Activated CD8-positive, alpha-beta memory T cell treated with anti-CD3 and anti-CD28 coated beads for 4 hours (primary cell): Measurements from ENCODE around the gene AFF3.

Source experiments
- DNase-seq, 2 donors: peaks; one replicate each; pipeline ENCODE4 v3.0.0-alpha.2; 2020; ENCODE audit warnings: low read depth in 2 of 2

Gene AFF3

DNA sequence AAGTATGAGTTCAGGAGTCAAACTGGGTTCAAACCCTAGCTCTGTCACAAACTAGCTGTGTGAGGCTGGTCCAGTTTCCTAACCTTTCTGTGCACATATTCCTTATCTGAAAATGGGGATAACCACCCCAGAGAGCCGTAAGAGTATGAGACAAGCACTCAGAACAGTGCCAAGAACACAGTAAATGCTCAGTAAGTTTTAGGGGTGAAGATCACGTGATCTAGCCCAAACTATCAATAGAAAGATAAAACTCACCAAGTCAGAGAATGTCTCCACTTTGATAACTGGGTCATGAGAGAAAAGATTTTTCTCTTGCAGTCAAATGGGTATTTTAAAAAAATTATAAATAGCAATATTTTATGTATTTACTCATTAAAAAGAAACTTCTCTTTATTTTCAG, 433.2 kb downstream of the AFF3 start:
- no peak for DNase-seq

DNA sequence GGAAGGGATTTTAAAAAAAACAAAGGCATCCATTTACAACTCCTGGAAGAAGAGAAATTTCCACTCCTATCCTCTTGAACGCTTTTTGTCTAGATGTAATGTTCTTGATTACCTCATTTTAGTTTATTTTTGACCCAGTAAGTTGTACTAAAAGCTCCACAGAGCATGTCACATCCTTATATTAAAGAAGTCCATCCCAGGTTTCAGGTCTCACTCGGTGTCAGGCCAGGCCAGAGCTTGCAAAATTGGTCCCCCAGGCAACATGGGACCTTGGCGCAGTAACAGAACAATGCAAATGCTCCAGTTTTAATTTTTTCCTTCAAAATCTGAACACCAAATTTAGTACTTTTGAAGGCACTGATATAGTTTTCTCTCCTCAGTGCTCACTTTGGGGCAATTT, 434.2 kb downstream of the AFF3 start:
- DNase-seq, result no peak

DNA sequence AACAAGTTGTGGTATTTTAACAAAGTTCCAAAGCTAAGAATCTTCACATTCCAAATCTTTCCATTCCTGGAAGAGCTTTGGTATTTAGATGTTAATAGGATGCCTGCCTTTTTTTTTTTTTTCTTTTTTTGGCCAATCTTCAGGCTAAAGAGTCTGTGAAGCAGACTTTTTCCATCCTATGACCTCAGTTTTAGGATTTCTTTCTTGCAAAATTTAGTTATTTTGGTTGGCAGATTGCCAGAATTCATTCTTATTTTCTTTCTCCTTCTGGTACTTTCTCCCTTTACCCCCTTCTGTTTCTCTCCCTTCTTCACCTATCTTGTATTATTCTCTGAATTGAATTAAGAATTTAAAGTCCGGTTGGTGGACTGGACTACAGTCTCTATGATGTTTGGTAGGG, 434.8 kb downstream of the AFF3 start:
- DNase-seq, result no peak

DNA sequence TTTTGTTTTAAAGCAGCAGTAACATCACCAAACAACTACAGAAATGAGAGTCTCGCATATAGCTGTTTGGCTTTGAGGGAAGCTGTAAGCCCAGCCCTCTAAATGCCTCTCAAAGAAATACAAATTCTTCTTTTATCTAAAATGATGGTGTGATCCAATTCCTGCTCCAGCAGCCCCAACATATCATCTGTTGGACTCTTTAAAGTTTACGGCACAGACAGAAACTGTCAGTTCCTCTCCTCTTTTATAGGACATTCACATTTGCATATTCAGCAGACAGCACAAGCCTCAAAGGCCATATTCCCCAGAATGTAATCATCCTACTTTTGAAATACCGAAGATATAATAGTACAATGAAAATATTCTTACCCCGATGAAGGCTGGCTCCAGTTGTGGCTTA, 435.7 kb downstream of the AFF3 start:
- no peak for DNase-seq

DNA sequence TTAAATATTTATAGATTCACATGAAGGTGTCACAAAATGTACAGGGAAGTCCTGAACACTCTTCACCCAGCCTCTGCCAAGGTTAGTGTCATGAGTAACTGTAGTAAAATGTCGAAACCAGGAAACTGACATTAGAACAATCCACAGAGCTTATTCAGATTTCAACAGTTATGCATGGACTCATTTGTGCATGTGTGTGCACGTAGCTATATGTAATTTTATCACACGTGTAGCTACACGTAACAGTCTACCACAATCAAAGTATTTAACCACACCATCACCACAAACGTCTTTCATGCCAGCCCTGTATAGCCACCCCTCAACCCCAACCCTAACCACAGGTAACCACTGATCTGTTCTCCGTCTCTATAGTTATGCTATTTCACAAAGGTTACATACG, 440.9 kb downstream of the AFF3 start:
- no peak for DNase-seq

DNA sequence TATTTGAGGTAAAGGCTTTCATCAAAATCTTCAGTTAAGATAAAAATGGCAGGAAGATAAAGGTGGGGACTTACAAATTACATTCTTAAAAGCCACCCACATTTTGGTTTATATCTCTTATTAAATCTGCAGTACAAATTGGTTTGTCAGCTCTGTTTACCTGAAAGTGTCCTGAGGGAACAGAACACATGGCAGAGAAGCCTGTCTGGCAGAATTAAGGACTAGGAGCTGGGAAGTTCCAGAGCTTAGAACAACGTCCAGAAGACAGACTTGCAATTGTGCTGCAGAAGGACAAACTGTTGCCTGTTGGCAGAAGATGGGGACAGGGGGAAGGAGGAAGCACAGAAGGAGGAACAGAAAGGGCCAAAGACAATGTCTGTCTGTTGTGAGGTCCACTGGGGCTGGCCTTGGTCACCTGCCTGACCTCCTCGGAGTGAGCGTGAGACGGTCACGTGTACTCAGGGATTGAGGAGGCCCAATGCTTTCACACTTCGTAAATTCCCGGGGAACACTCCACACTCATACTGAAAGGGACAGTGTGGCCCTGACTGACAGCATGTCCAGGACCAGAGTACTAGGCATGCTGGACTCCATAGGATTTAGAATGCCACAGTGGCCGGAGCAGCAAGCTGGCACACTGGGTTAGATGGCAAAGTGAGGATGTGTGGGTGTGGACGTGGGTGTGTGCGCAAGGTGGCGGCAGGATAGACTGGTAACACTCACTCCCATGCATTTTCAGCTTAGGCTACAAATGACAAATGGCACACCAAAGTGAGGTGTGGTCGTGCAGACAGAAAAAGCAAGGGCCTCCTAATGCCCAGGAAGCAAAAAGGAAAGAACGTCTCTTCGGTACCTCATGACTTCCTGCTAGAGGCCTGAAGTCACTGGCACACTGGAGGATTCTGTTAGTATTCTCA, 441.6 kb downstream of the AFF3 start:
- DNase-seq, result no peak

DNA sequence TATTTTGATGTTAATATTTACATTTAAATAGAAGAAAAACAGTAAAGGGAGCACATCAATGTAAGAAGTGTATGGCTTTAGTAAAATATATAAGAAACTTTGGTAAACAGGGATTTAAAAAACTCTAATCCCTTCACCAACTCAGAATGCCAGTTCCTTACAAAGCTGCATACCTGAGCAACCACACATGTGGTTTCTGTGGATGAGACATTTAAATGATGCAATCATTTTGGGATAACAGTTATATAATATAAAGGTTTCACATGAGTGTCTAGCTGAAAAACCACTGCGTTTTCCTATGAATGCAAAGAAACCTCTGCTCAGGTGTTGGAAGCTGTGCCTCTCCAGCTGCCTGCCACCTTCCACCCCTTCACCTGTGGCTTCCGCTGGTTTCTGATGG, 443.5 kb downstream of the AFF3 start:
- DNase-seq, result no peak

DNA sequence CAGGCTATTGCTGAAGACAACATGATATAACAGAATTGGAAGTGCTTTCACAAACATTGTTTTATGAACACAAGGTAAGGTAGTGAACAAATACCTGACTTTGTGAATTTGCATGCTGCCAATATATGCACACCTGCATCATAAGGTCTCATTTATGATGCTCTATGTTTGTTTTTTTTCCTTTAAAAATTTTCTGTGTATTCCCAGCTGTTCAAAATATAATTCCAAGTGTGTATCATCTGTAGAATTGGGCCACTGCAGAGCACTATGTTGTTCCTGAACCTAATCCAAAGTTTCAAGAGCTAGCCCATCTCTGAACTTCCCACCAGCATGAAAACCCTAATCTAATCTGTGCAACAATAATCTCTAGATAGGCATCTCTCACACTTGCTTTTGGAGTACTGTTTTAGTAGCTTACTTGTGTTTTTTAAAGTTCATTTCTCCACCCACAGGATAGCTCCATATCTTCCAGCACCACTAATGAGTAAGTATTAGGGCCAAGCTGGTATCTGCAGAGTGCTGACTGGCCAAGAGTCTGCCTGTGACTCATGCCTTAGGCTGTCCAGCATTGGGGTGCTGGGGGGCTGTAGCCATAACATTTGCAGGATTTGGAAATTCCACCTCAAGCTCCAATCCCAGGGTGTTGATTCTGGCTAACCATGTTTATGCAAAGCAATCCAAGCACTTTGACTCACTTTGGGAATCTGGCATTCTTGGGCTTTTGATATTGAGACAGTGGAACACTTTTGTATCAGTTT, 444.4 kb downstream of the AFF3 start:
- no peak for DNase-seq

DNA sequence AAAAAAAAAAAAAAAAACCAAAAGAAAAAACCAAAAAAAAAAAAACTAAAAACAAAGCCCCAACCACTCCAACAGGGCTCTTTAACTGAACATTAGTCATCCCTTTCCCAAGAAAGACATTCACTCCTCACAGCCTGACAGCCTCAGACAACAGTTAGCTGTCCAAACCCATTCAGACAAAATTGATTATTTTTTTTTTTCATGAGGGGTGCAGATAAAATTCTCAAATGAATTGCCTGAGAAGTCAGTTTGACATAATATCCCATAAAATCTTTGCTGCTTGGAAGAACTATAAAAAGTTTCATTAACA, 446.5 kb downstream of the AFF3 start:
- no peak for DNase-seq

DNA sequence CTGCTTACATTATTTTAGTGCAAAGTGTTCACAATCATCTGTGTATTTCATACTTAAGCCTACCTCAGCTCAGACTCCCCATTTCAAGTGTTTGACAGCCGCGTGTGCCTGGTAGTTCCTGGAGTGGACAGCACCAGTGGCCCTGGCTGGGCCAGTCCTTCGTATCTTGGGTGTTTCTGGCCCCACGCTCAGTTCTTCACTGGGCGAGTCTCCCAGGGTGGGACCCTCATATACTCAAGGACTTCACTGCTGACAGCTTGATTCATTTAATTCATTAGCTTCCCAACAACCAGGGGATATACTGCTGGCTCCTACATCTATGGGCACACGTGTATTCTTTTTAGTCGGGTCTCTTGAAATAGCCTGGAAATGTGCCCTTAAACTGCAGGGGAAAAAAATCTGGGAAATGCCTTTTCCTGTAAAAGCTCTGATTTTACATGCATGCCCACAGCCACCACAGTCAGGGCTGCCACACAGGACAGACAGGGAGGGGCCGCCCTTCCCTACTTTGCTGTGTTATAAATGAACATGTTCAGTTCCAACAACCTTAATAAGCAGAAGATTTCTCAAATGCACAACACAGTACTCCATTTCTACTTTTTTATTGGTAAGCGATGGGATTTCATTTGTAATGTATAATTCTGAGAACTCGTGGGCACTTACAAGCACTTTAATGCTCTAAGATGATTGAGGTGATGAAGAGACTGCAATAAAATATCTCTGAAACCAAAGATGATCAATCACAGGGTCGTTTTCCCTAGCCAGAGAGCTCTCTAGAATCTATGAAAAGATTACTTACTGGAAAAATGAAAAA, 447.1 kb downstream of the AFF3 start:
- no peak for DNase-seq

DNA sequence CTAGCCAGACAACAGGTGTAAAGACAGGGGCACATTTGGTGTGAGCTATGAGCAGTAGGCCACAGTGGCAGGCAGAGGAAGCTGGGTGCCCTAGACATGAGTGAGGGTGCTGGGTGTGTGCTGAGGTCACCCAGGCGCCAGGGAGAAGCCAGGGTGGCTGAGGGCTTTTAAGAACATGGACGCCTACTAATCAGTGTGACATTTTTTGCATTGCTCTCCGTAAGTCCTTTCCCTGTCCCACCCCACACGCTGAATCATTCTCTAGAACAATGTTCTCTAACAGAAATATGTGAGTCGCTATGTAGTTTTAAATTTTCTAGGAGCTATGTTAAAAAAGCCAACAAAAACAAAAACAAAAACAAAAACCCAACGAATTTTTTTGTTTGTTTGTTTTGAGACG, 448.1 kb downstream of the AFF3 start:
- DNase-seq, result no peak

DNA sequence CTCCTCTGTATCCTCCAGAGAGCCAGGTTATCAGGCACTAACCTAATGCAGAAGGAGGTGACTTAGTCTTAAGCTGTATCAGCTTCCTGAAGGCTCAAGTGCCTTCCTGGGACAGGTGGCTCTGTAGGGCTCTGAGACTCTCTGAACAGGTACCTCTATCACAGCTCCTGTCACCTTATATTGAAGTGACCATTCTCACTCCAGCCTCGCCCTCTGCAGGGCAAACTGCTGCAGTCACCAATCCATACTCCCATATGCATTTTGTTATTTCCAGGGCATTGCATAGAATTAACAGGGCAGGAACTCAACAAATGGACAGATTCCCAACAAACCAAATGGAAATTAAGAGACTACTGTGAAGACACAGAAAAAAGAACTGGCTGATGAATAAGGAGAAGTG, 449.6 kb downstream of the AFF3 start:
- DNase-seq, result no peak

DNA sequence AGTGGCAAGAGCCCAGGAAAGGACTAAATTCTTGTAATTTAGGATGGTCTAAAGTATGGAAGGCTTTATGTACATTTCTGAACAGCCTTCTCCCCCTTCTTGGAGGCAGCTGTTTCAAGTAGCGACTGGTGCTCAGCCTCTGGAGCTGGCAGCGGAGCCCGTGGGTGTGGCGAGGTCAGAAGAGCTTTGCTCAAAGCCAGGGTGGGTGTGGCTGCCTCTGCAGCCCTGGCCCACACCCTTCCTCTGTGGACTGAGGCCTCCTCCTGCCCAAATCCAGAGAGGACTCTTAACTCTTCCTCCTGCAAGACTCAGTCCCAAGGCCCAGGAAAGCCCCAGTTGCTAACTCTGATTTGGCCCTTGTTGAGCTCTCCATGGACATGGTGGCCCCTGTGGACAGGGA, 450.5 kb downstream of the AFF3 start:
- DNase-seq, result no peak

DNA sequence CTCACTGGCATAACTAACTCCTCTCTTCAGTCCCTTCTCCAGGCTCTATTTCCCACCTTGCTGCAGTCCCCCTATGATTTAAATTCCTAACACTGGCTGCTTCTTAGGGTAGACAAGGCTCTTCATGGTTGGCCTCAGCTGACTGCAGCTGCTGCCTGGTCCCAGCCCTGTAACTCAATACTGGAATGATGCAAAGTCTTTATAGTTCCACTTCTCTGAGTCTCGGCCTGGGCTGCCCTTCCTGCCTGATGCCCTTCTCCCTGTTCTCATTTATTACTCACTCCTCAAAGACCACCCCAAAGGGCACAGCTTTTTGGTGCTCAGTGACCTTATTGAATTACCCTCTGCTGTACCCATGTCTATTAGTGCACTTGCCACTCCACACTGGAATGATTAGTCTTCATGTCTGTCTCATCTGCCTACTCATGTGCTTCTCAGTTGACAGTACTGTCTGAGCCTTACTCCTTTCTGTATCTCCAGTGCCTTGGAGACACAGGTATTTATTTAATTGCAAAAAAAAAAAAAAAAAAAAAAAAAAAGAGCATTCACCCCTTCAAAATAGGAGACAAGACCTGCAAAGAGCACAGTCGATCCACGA, 453.1 kb downstream of the AFF3 start:
- no peak for DNase-seq

DNA sequence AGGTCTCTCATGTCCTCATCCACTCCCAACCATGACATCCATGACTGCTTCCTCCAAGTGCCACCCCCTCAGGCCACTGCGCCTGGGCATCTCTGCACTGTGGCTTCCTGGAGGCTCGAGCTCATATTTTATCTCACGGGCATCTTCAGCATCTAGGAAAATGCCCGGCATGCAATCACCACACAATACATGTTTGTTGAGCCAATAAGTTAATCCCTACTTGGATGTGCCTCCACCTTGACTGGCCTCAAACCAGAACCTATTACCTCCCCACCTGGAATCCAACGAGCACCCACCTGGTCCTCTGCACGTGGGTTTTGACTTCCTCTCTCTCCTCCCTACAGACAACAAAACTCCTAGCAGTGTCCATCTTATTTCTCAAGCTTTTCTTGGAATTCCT, 453.7 kb downstream of the AFF3 start:
- no peak for DNase-seq

DNA sequence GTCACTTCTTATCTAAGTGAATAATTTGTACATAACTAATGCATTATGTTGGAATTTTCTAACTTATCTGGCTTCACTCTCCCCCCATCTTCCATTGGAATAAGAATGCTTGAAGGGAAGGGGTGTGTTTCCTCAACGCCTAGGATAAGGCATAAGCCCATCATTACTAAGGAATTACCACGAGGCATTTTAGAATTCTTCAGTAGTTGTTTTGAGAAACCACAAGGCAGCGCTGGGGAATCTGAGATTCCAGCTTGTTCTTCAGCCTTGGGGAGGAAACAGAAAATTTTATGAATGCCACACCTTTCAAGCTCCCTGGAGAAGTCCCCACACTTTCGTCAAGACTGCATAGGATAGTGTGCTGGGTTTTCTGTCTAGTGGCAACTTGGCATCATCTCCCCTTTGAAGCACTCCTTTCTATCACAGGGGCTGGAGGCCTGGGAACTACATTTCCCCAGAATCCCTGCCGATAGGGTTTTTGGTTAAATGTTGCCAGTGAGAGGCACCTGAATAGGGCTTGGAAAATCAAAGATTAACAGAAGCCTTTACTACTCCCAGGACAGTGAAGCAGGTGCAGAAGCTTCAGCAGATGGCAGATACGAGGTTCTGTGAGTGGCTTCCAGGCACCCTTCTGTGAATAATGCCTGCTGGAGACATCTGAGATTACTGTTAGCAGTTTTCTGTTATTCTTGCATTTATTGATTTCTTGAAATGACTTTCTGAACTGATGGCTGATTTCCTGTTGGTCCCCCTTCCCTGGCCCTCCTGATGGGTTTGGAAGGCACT, 459.9 kb downstream of the AFF3 start:
- DNase-seq, result no peak

DNA sequence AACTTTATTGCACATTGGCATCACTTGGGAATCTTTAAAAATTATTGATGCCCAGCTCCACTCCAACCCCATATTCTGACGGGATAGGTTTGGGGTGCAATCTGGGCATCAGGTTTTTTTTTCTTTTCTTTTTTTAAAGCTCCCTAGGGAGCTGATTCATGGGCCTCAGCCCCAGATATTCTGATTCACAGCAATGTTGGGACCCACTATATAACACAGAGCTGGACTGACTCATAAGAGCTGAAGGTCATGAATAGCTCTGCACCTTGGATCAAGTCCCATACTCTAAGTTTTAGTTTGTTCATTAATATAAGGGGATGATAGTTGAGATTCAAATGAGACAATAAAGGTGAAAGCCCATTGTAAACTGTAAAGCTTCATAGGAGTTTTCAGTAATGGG, 461.4 kb downstream of the AFF3 start:
- no peak for DNase-seq

DNA sequence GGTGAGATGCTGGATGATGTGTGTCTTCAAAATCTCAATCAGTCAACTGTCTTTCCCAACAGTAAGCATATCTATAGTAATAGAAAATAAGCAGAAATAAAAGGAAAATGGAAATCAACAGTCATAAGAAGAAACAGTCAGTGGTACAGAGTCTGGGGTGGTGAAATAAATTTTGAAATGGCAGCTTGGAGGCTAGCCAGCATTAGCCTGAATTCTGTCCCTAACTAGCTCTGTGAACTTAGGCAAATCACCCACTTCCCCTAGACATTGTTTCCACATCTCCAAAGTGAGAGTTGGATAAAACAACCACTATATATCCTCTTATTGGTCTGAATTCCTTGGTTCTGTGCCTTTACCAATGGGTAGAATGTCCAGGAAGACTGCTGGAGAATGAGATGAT, 462.9 kb downstream of the AFF3 start:
- no peak for DNase-seq

DNA sequence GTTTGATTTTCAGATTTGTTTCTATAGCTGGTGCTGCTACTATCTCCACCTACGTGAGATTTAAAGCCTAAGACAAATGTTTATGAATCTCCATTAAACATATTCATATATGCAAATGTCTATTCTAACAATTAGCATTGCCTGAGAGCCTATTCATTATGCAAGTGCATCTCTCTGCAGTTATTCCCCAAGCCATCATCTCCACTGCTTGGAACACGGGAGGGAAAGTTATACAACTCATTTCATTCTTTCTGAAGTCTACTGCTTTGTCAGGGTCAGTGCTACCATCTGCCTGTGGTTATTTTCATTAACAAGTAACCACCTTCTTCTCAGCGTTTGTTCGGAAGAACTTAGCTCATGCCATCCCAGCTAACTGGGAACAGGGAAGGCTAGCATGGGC, 463.8 kb downstream of the AFF3 start:
- no peak for DNase-seq

DNA sequence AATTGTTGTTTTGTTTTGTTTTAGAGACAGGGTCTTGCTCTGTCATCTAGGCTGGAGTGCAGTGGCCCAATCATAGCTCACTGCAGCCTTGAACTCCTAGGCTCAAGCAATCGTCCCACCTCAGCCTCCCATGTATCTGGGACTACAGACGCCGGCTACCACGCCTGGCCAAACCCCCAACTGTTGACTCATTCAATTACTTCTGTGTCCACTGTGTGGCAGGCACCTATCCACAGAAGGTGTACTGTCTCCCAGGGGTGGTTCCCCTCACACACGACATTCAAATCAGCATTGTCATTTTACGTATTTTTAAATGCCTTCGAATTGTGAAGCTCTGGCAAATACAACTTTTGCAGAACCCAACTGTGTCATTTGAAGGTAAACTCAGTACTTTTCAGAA, 464.6 kb downstream of the AFF3 start:
- DNase-seq, result no peak

DNA sequence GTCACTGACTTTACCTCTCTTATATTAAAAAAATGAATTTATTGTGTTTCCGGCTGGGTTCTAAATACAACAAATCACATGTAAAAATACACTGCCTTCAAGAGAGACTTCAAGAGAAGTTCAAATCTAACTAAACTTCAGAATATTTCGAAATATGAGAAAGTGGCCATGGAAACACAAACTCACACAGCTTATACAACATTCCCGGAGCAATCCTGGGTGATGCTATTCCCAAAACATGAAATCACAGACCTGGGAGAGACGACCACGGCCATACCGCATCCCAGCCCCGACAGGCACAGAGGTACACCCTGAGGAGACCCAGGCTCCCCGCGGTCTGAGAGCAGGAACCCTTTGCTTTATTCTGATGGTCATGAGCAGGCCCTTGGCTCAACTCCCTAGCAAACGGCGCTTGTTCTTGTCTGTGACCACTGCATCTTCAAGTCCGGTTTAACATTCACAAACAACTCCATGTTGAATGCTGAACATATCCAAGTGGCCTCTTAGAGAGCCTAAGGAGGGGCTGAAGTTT, 467.2 kb downstream of the AFF3 start:
- no peak for DNase-seq
